GM19467 (cell line): ENCODE results near the gene OR2T1.
"Not testable (repeated sequence)": the region's sequence is repeated elsewhere in the genome, so short reads cannot be mapped to it uniquely, and the experiment has no call there.

Experiments used
- ATAC-seq: cut with Tn5 transposase; IDR thresholded peaks from one replicate; pipeline ENCODE4 v1.9.1; 2021; ENCODE audit warnings: mild to moderate bottlenecking, moderate library complexity; ENCODE audit not compliant: unreplicated experiment

OR2T1 gene

GRCh38 chr1:248402748-248403147 is at the start of gene OR2T1:
Gene OR2T1, plus strand, starts transcription at chr1:248403048. Its CDS starts 3,100 bp downstream, at chr1:248406148.
- ATAC-seq, result no peak

GRCh38 chr1:248359415-248359814 is 43.4 kb upstream of the OR2T1 start:
- no peak for ATAC-seq

GRCh38 chr1:248361121-248361715 is 41.6 kb upstream of the OR2T1 start, which contains the start of gene OR2T4:
Gene OR2T4, plus strand, starts transcription at chr1:248361665. Its CDS starts 0 bp downstream, at chr1:248361665.
- ATAC-seq, result no peak

GRCh38 chr1:248366609-248367008 is 36.2 kb upstream of the OR2T1 start:
- ATAC-seq, result no peak

- ATAC-seq, result no peak
Measured at GRCh38 chr1:248372394-248372793, 30.5 kb upstream of the OR2T1 start.

GRCh38 chr1:248373761-248374160 is 29.1 kb upstream of the OR2T1 start:
- no peak for ATAC-seq

- no peak for ATAC-seq
Measured at GRCh38 chr1:248375446-248375845, 27.4 kb upstream of the OR2T1 start, which contains the start of gene OR2T6. Gene OR2T6, plus strand, starts transcription at chr1:248375746. Its CDS starts 11,863 bp downstream, at chr1:248387609.

- no peak for ATAC-seq
Measured at GRCh38 chr1:248376916-248377315, 25.9 kb upstream of the OR2T1 start.

- ATAC-seq, result no peak
Measured at GRCh38 chr1:248380854-248381253, 22.0 kb upstream of the OR2T1 start.

- no peak for ATAC-seq
Measured at GRCh38 chr1:248388426-248388825, 14.4 kb upstream of the OR2T1 start.

- ATAC-seq, result no peak
Measured at GRCh38 chr1:248393050-248393449, 9.8 kb upstream of the OR2T1 start.

- no peak for ATAC-seq
Measured at GRCh38 chr1:248404024-248404423, 1.2 kb downstream of the OR2T1 start.

GRCh38 chr1:248406721-248407692 is 4.2 kb downstream of the OR2T1 start:
- no peak for ATAC-seq

GRCh38 chr1:248416226-248416625 is 13.4 kb downstream of the OR2T1 start:
- no peak for ATAC-seq

GRCh38 chr1:248417854-248418253 is 15.0 kb downstream of the OR2T1 start:
- ATAC-seq, result no peak

GRCh38 chr1:248421384-248421783 is 18.5 kb downstream of the OR2T1 start:
- ATAC-seq, result no peak

GRCh38 chr1:248427526-248428191 is 24.8 kb downstream of the OR2T1 start:
- ATAC-seq, result peak; percentile 45

- ATAC-seq, result peak; percentile 87
Measured at GRCh38 chr1:248428192-248428533, 25.3 kb downstream of the OR2T1 start.

- ATAC-seq, result not testable (repeated sequence)
Measured at GRCh38 chr1:248431683-248432082, 28.8 kb downstream of the OR2T1 start.

- ATAC-seq, result not testable (repeated sequence)
Measured at GRCh38 chr1:248432201-248432600, 29.4 kb downstream of the OR2T1 start.

- ATAC-seq, result not testable (repeated sequence)
Measured at GRCh38 chr1:248433811-248434415, 31.1 kb downstream of the OR2T1 start.
